ENCODE data around the gene SKIDA1.

Gene SKIDA1

GRCh38 chr10:21524526-21525366 lies 736 bp downstream of the SKIDA1 start:
- DNase-seq (ENCODE audit: extremely low spot score) = no peak
- ChIA-PET CTCF (interaction anchor here (0.6 to 1.0 kb wide), 3 partner anchors 16 to 28 kb away, joined by 3 to 4 read pairs (median 3); no protein-coding TSS in a partner anchor), POLR2A (interaction anchor here (0.6 to 3.2 kb wide), 22 partner anchors 9 to 819 kb away, joined by 3 to 56 read pairs (median 5); no protein-coding TSS in a partner anchor)
- TF ChIP-seq ZNF384 (IDR thresholded peaks at IDR 0.05) (no peak), L3MBTL2 (conservative IDR thresholded peaks at IDR 0.05) (no peak), FOXK2 (IDR thresholded peaks at IDR 0.05) (no peak), NFRKB (IDR thresholded peaks at IDR 0.05) (no peak), HDGF (IDR thresholded peaks at IDR 0.05; ENCODE audit: borderline replicate concordance) (no peak), SP1 (IDR thresholded peaks at IDR 0.05) (no peak), CTBP1 (IDR thresholded peaks at IDR 0.05; ENCODE audit: borderline replicate concordance) (no peak), ELF4 (IDR thresholded peaks at IDR 0.05) (no peak), FOXA1 (IDR thresholded peaks at IDR 0.05) (no peak), BHLHE40 (IDR thresholded peaks at IDR 0.05; ENCODE audit: borderline replicate concordance) (no peak), FOXM1 (IDR thresholded peaks at IDR 0.05; ENCODE audit: borderline replicate concordance) (no peak), LEF1 (IDR thresholded peaks at IDR 0.05; ENCODE audit: borderline replicate concordance) (no peak)

GRCh38 chr10:21524131-21524525 lies 1.4 kb downstream of the SKIDA1 start:
- DNase-seq (ENCODE audit: extremely low spot score) = no peak
- TF ChIP-seq NFRKB (IDR thresholded peaks at IDR 0.05) (no peak), FOXK2 (IDR thresholded peaks at IDR 0.05) (no peak), PKNOX1 (IDR thresholded peaks at IDR 0.05) (no peak), SUZ12 (IDR thresholded peaks at IDR 0.05) (no peak), SP1 (IDR thresholded peaks at IDR 0.05) (no peak), FOXA1 (IDR thresholded peaks at IDR 0.05) (no peak), BHLHE40 (IDR thresholded peaks at IDR 0.05; ENCODE audit: borderline replicate concordance) (no peak), ELF4 (IDR thresholded peaks at IDR 0.05) (no peak), ARNT (IDR thresholded peaks at IDR 0.05) (no peak), HDGF (IDR thresholded peaks at IDR 0.05; ENCODE audit: borderline replicate concordance) (no peak), CTBP1 (IDR thresholded peaks at IDR 0.05; ENCODE audit: borderline replicate concordance) (no peak), LEF1 (IDR thresholded peaks at IDR 0.05; ENCODE audit: borderline replicate concordance) (no peak), L3MBTL2 (conservative IDR thresholded peaks at IDR 0.05) (no peak), ZNF384 (IDR thresholded peaks at IDR 0.05) (no peak), TARDBP (IDR thresholded peaks at IDR 0.05) (no peak), FOXM1 (IDR thresholded peaks at IDR 0.05; ENCODE audit: borderline replicate concordance) (no peak)
- ChIA-PET POLR2A (interaction anchor here (0.9 to 1.2 kb wide), 4 partner anchors 8 to 246 kb away, joined by 3 to 8 read pairs (median 6); no protein-coding TSS in a partner anchor), CTCF (interaction anchor here (0.6 to 1.0 kb wide), 3 partner anchors 15 to 27 kb away, joined by 3 to 4 read pairs (median 3); no protein-coding TSS in a partner anchor)

GRCh38 chr10:21523557-21524008 lies 1.9 kb downstream of the SKIDA1 start:
- ChIA-PET CTCF (interaction anchor here (1.0 kb wide), 1 partner anchor 15 kb away, joined by 4 read pairs; no protein-coding TSS in a partner anchor), POLR2A (interaction anchor here (1.2 kb wide), 1 partner anchor 245 kb away, joined by 3 read pairs; no protein-coding TSS in a partner anchor)
- DNase-seq (ENCODE audit: extremely low spot score) = no peak
- TF ChIP-seq HDGF (IDR thresholded peaks at IDR 0.05; ENCODE audit: borderline replicate concordance) (no peak), FOXK2 (IDR thresholded peaks at IDR 0.05) (no peak), L3MBTL2 (conservative IDR thresholded peaks at IDR 0.05) (peak; percentile 87), BHLHE40 (IDR thresholded peaks at IDR 0.05; ENCODE audit: borderline replicate concordance) (no peak), ELF4 (IDR thresholded peaks at IDR 0.05) (no peak), LEF1 (IDR thresholded peaks at IDR 0.05; ENCODE audit: borderline replicate concordance) (no peak), ZNF384 (IDR thresholded peaks at IDR 0.05) (peak; percentile 74; the same call in 1 of the 2 replicates)

GRCh38 chr10:21522631-21523406 lies 2.7 kb downstream of the SKIDA1 start:
- DNase-seq (ENCODE audit: extremely low spot score) = no peak
- TF ChIP-seq ELF4 (IDR thresholded peaks at IDR 0.05) = no peak
- TF ChIP-seq ZNF384 (IDR thresholded peaks at IDR 0.05) = no peak
- no peak for TF ChIP-seq FOXA1 (IDR thresholded peaks at IDR 0.05)
- TF ChIP-seq LEF1 (IDR thresholded peaks at IDR 0.05; ENCODE audit: borderline replicate concordance) = no peak
- TF ChIP-seq TARDBP (IDR thresholded peaks at IDR 0.05) = no peak
- TF ChIP-seq L3MBTL2 (conservative IDR thresholded peaks at IDR 0.05) = no peak
- TF ChIP-seq PKNOX1 (IDR thresholded peaks at IDR 0.05) = no peak
- TF ChIP-seq CTBP1 (IDR thresholded peaks at IDR 0.05; ENCODE audit: borderline replicate concordance) = no peak
- TF ChIP-seq SUZ12 (IDR thresholded peaks at IDR 0.05) = no peak
- no peak for TF ChIP-seq BHLHE40 (IDR thresholded peaks at IDR 0.05; ENCODE audit: borderline replicate concordance)
- TF ChIP-seq NFRKB (IDR thresholded peaks at IDR 0.05) = no peak
- TF ChIP-seq FOXK2 (IDR thresholded peaks at IDR 0.05) = no peak
- ChIA-PET POLR2A (interaction anchor here (3.5 kb wide), 1 partner anchor 27 kb away, joined by 22 read pairs; no protein-coding TSS in a partner anchor), CTCF (no interaction called here)

GRCh38 chr10:21521751-21522533 lies 3.5 kb downstream of the SKIDA1 start:
- ChIA-PET CTCF (no interaction called here), POLR2A (interaction anchor here (0.8 to 3.5 kb wide), 2 partner anchors 11 to 26 kb away, joined by 4 to 22 read pairs; partner anchors contain the start of gene MLLT10)
- DNase-seq (ENCODE audit: extremely low spot score) = no peak
- TF ChIP-seq HDGF (IDR thresholded peaks at IDR 0.05; ENCODE audit: borderline replicate concordance) (no peak), BHLHE40 (IDR thresholded peaks at IDR 0.05; ENCODE audit: borderline replicate concordance) (no peak), FOXA1 (IDR thresholded peaks at IDR 0.05) (no peak), ZNF384 (IDR thresholded peaks at IDR 0.05) (no peak), L3MBTL2 (conservative IDR thresholded peaks at IDR 0.05) (no peak), PKNOX1 (IDR thresholded peaks at IDR 0.05) (no peak), ELF4 (IDR thresholded peaks at IDR 0.05) (no peak), SP1 (IDR thresholded peaks at IDR 0.05) (no peak), ARNT (IDR thresholded peaks at IDR 0.05) (no peak), FOXM1 (IDR thresholded peaks at IDR 0.05; ENCODE audit: borderline replicate concordance) (no peak), TARDBP (IDR thresholded peaks at IDR 0.05) (no peak), SUZ12 (IDR thresholded peaks at IDR 0.05) (no peak), CTBP1 (IDR thresholded peaks at IDR 0.05; ENCODE audit: borderline replicate concordance) (no peak), NFRKB (IDR thresholded peaks at IDR 0.05) (no peak), FOXK2 (IDR thresholded peaks at IDR 0.05) (no peak), LEF1 (IDR thresholded peaks at IDR 0.05; ENCODE audit: borderline replicate concordance) (no peak)

All from HEK293T (cell line).